BE2C (cell line): ENCODE results near the gene GPR4.
A peak's percentile ranks its signal among the peaks of the same experiment; 100 is the strongest.

Experiments used
- DNase-seq: peaks from one replicate; pipeline ENCODE4 v3.0.0-alpha.2; 2020
- H3K27me3 ChIP-seq: fragments of 250-450 bp; sonication (Bioruptor Pico); 2 replicates; pipeline ENCODE4 v1.5.1; 2020; ENCODE audit warnings: mild to moderate bottlenecking
- H3K36me3 ChIP-seq: fragments of 250-450 bp; sonication (Bioruptor Pico); 2 replicates; pipeline ENCODE4 v1.5.1; 2020; ENCODE audit warnings: mild to moderate bottlenecking
- H3K4me1 ChIP-seq: fragments of 250-450 bp; sonication (Bioruptor Pico); 2 replicates; pipeline ENCODE4 v1.5.1; 2020
- H3K4me3 ChIP-seq: 2 replicates; pipeline ENCODE4 v1.5.1; 2011; ENCODE audit warnings: low read depth, low read length
- H3K9me3 ChIP-seq: fragments of 250-450 bp; sonication (Bioruptor Pico); 2 replicates; pipeline ENCODE4 v1.5.1; 2020
- TF ChIP-seq, protein P1 (sequence below): IDR thresholded peaks from 2 replicates; pipeline ENCODE4 v1.5.1; 2012; ENCODE audit warnings: mild to moderate bottlenecking, low read depth, low read length

The GPR4 gene

GRCh38 chr19:45584332-45585157, 17.5 kb downstream of the GPR4 start, which contains the start of gene OPA3:
Gene OPA3, minus strand, starts transcription at chr19:45584802. Its CDS starts 38 bp downstream, at chr19:45584764.
- Histone ChIP-seq H3K4me1 (no peaks in the 10 kb centered on the region), H3K4me3 (peak within 1 kb of the TSS; percentile 83), H3K36me3 (no peaks in the 10 kb centered on the region), H3K9me3 (no peaks in the 10 kb centered on the region), H3K27me3 (no peaks in the 10 kb centered on the region)
- DNase-seq, result peak; percentile 99
- TF ChIP-seq, protein P1, sequence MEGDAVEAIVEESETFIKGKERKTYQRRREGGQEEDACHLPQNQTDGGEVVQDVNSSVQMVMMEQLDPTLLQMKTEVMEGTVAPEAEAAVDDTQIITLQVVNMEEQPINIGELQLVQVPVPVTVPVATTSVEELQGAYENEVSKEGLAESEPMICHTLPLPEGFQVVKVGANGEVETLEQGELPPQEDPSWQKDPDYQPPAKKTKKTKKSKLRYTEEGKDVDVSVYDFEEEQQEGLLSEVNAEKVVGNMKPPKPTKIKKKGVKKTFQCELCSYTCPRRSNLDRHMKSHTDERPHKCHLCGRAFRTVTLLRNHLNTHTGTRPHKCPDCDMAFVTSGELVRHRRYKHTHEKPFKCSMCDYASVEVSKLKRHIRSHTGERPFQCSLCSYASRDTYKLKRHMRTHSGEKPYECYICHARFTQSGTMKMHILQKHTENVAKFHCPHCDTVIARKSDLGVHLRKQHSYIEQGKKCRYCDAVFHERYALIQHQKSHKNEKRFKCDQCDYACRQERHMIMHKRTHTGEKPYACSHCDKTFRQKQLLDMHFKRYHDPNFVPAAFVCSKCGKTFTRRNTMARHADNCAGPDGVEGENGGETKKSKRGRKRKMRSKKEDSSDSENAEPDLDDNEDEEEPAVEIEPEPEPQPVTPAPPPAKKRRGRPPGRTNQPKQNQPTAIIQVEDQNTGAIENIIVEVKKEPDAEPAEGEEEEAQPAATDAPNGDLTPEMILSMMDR, result no peak

DNA sequence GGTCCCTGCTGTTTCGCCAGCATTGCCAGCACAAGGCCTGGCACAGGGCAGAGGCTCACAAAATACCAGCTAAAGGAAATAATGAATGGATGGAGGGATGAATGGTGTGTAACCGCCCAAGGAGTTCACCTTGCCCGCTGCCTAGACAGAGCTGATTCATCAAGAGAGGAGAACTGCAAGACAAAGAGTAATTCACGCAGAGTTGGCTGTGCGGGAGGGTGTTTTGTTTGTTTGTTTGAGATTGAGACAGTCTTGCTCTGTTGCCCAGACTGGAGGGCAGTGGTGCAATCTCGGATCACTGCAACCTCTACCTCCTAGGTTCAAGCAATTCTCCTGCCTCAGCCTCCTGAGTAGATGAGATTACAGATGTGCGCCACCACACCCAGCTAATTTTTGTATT, 20.4 kb downstream of the GPR4 start:
- Histone ChIP-seq H3K36me3 (no peaks in the 10 kb centered on the region), H3K27me3 (no peaks in the 10 kb centered on the region), H3K4me1 (no peaks in the 10 kb centered on the region), H3K9me3 (no peaks in the 10 kb centered on the region), H3K4me3 (no peak overlapping the region)
- TF ChIP-seq, protein P1, result no peak
- DNase-seq, result no peak

- TF ChIP-seq, protein P1, result no peak
- Histone ChIP-seq H3K27me3 (no peaks in the 10 kb centered on the region), H3K4me3 (no peak overlapping the region), H3K9me3 (no peaks in the 10 kb centered on the region), H3K36me3 (no peaks in the 10 kb centered on the region), H3K4me1 (no peaks in the 10 kb centered on the region)
- no peak for DNase-seq
Observed at GRCh38 chr19:45578861-45579260, 23.2 kb downstream of the GPR4 start.

GRCh38 chr19:45577111-45577905, 24.7 kb downstream of the GPR4 start:
- Histone ChIP-seq H3K4me3 (no peak overlapping the region), H3K9me3 (no peaks in the 10 kb centered on the region; the same call in 1 of the 2 replicates), H3K27me3 (no peaks in the 10 kb centered on the region), H3K36me3 (no peaks in the 10 kb centered on the region), H3K4me1 (no peaks in the 10 kb centered on the region)
- TF ChIP-seq, protein P1, result no peak
- DNase-seq, result no peak

GRCh38 chr19:45576682-45577081, 25.3 kb downstream of the GPR4 start:
- no peaks in the 10 kb centered on the region for H3K4me1 ChIP-seq
- TF ChIP-seq, protein P1, result no peak
- DNase-seq, result no peak
- H3K27me3 ChIP-seq, result no peaks in the 10 kb centered on the region
- H3K4me3 ChIP-seq, result no peak overlapping the region
- H3K9me3 ChIP-seq, result no peaks in the 10 kb centered on the region; the same call in 1 of the 2 replicates
- no peaks in the 10 kb centered on the region for H3K36me3 ChIP-seq
